Stimulated activated CD4-positive, alpha-beta T cell treated with anti-CD3 and anti-CD28 coated beads, Interleukin-1b, Interleukin-23, amount 100 ng/mL, for 1 hour (primary cell): ENCODE results near the gene STEAP3.

Experiments
- DNase-seq, 2 donors: peaks; one replicate each; pipeline ENCODE4 v3.0.0-alpha.2; 2020; ENCODE audit warnings: low read depth in 2 of 2

The STEAP3 gene

DNA sequence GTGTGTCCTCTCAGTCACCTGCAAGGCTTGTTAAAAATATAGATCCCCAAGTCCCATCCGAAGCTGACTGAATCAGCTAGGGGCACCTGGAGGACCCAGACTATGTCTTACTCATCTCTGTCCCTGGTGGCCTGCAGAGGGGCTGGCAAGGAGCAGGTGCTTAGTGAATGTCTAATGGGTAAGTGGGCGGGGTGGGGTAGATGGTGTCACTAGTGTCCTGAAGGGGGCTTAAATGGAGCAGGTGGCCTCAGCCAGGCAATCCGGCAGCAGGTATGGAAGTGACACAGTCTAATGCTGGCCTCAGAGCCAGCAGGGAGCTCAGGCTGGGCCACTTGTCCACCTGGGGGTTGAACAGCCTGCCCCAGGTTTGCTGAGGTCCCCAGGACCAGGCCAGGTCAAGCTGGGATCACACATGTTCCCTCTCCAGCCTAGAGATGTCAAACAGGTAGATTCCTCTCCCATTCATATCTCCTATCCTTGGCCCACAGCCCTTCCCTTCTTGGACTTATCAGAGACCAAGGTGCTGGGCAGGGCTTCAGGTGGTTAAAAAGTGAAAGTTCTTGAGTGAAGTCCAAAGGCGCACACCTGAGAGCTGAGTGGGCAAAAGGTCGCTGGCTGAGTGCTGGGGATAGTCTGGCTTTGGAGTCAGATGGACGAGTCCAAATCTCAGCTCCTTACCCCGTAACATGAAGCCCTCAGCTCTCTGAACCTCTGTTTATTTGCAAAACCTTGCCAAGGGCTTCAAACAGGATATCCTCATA lies 1.7 kb downstream of the STEAP3 start:
- DNase-seq: no peak

DNA sequence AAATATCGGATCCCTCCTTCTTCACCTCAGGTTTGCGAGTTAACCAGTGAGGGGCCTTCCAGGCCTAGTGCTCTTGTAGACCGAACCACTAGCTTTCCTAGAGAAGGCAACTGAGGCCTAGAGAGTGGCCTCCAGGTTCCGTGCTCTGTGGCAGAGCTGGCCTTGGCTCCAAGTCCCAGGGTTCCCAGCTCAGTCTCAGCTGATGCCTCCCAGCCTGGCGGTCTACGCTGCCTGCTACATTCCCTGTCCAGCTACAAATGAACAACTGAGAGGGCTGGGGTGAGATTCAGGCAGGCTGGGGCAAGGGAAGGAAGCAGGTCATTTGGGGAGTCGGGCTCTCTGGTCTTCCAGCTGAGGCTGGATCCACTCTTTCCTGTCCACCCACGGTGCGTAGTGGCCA lies 2.3 kb downstream of the STEAP3 start:
- DNase-seq: no peak

DNA sequence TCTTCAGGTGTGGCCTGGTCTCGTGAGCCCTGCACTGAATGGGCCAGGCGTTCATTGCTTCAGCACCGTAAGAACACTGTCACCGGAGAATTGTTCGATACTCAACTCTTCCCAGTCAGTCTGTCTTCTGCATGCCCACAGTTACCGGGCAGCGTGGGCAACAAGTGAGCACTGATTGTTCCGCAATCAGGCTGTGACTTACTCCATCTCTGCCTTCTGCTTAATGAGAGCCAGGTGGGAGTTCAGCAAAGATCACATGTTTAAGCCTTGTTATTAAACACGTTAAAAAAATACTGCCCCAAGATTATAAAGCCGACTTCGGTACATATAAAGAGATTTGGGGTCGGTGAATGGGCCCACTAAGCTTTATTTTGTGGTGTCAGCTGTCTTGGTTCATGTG lies 3.7 kb downstream of the STEAP3 start:
- no peak for DNase-seq

DNA sequence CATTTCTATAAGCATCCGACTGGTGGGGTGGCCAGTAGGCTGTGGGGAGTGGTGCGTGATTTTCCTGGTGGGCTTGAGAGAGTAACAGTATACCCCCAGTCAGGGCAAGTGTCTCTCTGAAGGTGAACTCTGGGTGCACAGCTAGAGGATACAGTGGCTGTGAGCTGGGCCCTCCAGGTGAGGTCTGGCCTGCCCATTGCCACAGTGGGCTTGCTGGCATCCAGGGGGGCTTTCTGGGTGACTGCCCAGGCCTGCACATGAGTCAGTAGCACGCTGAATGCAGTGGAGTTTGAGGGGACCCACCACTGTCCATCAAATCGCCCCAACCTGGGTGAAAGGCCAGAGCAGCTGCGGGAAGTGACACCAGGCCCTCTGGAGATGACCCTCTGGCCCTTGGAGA lies 4.5 kb downstream of the STEAP3 start:
- DNase-seq: no peak

DNA sequence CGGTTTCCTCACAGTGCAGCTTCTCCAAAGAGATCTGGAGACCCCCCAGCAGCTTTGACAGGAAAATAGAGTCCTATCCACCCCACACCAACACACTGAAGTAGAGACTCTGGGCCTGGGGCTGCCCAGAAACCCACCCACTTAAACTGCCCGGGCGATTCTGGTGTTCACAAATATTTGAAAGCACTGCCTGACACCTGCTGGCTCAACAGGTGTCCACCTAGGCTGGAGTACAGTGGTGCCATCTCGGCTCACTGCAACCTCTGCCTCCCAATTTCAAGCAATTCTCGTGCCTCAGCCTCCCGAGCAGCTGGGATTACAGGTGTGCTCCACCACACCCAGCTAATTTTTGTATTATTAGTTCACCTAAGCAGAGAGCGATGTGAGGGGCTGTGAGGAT lies 5.3 kb downstream of the STEAP3 start:
- no peak for DNase-seq

DNA sequence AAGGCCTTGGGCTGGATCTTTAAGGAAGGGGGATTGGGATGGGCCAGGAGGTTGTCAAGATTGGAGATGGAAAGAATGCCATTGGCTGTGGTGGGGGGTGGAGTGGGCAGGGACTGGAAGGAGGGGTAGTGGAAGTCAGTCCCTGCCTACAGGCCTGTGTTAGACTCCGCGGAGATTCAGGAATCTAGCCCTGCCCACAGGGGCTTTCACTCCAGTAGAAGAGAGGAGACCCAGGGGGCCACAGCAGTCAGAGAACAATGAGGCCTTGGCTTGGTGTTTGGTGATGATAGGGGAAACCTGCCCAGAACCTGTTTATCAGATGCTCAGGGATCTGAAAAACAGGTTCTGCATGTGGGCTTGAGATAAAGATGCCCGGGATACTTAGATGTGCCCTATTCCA lies 6.1 kb downstream of the STEAP3 start:
- DNase-seq: no peak

DNA sequence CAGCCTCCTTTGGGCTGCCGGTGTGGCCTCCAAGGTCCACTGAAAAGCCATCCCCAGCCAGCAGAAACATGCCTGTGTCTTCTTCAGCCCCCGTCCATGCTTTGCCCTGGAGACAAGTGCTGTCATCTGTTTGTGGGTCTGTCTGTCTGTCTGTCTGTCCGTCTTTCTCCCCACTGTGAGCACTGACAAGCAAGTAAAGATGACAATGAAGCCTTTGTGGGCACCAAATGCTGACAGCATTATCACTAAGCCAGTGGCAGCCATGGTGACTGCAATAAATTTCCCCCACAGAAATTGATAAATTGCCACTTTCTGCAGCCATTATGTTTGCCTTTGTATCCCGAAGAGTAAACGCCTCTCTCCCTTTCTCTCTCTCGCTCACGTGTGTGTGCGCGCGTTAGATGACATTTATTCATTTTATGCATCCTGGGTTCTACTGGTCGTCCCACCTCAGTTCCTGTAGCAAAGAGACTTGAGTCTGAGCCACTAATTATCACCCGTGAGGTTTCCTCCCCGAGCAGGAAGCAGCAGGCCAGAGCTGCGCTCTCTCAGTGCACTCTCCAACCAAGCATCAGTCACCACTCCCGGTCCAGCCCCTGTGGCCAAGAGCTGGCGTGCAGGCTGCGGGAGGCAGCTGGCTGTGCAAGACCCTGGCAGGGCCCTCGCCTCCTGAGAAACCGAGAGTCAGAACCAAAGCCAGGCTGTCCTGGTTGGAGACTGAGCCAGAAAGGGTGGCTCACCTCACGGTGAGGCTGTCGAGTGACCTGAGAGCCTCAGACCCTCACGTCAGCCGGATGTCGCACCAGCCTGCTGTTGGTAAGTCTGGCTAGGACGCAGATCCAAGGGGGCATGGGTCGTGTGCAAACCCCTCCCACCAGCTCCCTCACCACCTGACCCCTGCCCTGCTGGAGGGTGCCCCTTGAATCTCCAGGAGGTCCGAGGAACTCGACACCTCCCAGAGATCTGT lies 6.9 kb downstream of the STEAP3 start:
- DNase-seq: no peak

DNA sequence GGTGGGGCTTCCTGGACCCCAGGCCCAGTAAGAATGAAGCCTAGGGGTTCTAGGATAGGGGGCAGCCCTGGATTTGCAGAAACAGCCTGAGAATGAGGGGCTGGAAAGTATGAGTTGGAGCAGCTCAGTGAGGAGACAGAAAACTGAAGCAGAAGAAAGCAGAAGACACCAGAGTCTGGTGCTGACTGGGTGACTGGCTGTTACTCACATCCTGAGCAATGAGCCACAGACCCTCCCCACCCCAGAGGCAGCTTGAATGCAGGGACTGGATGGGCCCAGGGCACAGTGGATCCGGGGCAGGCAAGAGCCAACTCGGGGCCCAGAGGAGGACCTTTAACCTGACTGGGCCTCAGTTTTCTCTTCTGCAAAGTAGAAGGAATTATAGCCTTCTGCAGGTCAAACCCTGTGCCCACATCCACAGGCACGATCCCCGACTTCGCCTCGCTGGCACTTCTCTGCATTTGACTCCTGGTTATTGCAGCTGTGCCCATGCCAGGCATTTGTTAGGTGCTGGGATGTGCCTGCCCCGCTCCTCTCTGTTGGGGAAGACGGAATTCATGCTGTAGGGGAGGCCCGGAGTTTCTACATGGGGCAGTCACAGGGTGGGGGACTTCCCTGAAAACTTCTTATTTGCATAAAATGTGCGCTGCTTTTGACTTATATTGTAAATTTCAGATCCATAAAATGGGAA lies 8.5 kb downstream of the STEAP3 start:
- no peak for DNase-seq

DNA sequence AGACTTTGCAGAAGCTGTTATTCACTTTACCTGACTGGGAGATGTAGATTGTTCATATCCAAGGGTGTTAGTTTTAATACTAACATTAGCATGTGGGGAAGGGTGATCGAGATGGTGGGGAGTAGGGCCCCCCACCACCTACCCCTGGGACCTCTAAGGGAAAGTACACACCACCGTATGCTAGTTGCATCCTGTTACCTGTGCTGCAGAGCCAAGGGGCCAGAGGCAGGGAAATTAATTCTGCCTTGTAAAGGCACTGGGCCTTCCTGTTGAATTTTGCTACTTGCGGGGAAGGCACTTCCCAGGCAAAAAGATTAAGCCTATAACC lies 9.0 kb downstream of the STEAP3 start:
- no peak for DNase-seq

DNA sequence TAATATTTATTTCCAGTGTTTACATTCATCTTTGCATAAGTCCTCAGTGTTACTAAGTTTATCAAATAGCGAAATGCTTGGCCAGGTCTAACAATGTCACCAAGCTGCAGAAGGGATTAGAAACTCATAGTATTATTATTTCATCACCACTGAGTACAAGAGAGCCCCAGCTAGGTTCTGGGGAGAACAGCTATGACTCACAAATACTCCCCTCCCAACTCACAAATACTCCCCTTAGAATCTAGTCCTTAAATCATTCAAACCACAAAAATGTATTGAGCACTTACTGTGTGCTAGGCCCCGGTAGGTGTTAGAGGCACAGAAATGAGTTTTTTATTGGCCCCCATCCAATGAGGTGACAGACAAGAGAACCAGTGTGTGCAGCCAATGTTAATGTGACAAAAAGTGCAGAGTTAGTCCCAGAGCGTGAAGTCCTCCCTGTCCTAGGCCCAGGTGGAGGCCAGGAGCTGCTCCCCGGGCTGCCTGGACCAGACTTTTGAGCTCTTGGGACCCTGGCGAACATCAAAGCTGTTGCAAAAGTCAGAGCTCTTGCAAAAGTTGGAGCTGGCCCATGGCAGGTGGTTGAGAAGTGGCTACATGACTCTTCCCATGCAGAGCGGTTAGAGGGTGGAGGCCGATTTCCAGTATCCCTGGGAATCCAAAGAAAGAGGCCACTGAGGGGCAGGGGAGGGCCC lies 9.8 kb downstream of the STEAP3 start:
- DNase-seq: no peak

DNA sequence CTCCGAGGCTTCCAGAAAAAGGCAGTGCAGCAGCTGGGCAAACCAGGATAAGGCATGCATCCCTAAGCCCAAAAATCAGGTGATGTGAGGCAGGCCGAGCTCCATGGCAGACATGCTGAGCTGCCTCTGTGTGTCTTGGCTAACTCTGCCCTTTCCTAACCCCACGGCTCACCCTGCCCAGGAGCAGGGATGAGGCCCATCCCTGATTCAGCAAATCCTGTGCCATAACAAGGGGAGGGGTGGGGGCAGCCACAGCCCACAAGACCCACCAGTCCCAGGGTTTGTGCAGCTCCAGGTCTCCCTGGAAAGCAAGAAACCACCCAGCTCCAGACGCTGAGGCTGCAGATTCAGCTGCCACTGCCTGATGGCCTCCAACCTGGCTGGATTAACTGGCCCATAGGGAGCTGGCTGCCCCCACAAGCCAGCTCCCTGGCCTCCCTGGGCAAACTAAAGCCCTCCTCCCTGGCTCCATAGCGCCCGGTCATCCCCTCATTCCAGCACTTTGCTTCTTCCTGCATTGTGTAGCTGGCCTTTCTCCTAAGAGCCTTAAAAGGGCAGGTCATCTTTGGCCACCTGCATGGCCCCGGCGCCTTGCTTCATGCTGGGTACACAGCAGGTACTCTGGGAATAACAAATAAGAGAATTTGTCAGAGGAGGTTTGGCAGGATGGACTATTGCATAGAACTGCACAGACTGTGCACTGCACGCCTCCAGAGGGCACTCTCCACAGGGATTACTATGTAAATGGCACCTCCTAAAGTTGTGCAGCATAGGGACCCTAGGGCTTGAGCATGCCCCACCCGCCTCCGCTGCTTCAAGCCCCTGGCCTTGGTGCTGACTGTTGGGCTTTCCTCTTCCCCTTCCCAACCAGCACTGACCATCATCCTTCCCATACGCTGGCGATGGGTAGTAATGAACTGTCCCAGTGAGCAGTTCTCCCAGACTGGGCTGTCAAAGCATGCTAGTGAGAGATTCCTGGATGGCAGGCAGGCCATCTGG lies 10.7 kb downstream of the STEAP3 start:
- no peak for DNase-seq

DNA sequence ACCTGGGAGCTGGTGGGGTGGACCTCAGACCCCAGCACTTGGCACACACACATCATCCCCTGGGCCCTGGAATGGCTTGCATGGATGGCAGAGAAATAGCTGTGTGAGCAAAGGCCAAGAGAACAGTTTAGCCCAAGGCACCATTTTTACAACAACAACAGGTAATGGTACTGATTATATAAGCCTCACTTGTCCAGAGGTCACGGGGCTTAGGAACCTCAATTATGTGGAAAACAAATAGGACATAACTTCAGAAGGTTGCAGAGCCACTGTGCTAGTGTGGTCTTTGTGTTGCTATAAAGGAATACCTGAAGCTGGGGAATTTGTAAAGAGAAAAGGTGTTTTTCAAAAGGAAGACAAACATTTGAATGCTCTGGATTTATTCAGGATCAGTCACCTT lies 13.2 kb downstream of the STEAP3 start:
- DNase-seq: no peak

DNA sequence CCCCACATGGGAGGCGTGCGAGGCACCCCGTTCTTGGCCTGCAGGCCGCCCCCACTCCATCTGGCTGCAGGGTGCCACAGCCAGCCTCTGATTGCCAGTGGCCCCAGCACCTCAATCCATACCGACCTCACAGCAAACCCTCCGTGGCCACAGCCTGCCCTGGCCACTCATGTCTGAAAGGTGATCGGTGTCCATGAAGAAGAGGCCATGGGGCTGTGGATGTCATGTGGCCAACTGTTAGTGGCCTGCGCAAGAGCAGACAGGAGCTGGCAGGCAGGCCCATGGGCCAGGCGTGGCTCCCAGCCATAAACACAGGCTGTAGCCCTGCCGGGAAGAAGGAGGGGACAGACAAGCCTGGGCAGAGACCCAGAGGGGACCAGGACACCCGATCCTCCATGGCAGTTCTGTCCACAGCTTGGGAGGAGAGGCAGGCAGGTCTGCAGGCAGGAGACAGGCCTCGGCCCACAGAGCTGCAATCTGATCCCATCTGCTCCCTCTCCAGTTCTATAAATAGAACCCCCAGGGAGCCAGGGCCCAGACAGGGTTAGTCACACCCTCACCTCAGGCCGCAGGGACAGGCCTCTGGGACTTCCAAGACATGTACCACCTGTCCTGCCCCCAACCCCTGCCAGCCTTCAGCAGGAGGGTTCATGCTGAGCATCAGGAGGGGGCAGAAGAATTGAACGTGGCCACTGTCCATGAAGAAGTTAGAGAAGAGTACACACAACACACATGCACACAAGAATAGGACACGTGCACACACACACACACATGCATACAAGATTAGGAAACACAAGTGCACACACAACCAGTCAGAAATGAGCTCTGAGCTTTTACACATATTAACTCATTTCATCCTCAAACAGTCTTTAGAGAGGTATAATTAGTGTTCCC lies 16.9 kb downstream of the STEAP3 start:
- DNase-seq: no peak

DNA sequence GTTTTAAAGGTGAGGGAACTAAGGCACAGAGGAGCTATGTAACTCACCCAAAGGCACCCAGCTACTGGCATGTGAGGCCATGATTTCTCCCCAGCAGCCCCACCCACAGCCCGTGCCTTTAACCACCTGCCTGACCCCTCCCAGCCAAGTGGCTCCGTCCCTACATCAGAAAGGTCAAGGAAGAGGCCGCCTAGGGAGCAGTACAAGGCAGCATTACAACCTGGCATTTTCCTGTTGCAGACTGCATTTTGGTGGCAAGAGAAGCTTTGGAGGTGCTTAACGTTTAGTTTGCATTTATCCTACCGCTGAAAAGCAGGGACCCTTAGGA lies 17.5 kb downstream of the STEAP3 start:
- DNase-seq: no peak

DNA sequence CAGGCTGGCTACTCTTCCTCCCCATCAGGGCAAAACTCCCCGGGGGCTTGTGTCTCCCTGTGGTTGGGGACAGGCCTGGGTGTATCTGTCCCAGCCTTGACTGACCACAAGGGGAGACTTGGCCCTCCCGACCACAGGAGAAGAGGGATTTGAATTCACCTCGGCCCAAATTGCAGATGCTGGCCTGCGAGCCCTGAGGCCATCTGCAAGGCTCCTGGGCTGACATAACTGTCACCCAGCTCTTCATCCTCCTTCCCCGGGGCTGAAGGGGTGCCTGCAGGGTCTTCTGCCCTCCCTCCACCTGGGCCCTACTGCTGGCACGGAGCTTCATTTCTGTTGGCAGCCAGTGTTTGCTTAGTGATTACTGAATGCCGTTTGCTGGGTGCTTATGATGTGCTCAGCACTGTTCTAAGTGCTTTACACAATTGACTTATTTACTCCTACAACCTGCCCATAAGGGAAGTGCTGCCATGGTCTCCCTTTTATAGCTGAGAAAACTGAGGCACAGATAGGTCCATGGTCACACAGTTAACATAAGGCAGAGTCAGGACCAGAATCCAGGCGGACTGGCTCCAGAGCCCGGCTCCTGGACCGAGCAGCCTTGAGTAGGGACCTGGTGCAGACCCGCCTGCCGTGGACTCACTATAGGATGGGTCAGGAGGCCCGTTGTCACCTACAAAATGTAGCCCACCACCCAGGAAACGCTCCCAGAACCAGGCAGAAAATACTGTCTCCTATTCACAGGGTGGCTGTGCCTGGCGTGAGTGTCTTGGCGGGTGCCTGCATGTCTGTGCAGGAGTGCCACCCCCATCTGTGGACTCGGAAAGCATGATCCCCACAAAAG lies 18.9 kb downstream of the STEAP3 start:
- no peak for DNase-seq

DNA sequence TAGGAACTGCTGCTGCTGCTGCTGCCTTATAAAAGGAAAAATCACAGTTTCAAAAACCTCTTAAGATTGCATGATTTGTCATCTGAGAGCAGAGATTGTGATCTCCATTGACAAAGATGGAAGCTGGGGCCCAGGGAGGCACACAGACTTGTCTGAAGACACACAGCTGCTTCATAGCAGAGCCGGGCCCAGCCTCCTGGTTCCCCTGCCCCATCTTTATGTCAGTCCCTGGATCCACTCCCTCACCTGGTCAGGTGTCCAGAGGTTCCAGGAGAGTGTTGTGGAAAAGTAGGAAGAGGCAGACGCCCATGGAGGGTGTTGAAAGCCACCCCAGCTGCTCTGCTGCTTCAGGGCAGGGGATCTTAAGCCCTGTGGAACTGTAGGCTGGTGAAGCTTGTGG lies 20.0 kb downstream of the STEAP3 start:
- DNase-seq: no peak

DNA sequence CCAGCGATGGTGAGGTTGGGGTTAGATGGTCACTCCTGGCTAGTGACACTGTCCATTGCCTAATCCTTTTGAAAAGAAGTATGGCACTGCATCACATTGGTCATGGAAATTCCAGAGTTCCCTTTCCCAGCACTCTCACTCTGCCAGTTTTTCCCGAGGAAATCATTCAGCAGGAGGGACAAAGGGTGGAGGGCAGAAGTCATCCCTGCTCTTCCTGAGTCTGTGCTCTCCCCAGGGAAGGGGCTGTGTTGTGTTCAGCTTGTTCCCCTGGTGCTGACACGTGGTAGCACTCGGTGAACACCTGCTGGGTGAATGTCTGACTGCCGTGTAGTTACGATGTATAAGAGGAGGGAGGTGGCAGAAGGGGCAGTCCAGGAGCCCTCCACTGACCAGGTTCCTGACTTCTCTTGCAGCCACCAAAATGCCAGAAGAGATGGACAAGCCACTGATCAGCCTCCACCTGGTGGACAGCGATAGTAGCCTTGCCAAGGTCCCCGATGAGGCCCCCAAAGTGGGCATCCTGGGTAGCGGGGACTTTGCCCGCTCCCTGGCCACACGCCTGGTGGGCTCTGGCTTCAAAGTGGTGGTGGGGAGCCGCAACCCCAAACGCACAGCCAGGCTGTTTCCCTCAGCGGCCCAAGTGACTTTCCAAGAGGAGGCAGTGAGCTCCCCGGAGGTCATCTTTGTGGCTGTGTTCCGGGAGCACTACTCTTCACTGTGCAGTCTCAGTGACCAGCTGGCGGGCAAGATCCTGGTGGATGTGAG lies 21.6 kb downstream of the STEAP3 start:
- no peak for DNase-seq

DNA sequence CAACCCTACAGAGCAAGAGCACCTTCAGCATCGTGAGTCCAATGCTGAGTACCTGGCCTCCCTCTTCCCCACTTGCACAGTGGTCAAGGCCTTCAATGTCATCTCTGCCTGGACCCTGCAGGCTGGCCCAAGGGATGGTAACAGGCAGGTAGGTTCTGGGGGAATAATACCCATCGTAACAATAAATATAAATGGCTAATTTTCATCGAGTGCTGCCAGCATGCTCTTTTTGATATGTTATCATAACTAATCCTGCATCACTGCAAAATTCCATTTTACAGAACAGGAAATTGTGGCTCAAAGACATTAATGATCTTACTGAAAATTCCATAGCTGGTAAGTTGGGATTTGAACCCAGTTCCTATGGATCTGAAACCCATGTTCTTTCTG lies 22.2 kb downstream of the STEAP3 start:
- DNase-seq: no peak
